ENCODE data around the gene PODXL2. TPM values are rescaled to one million over a fixed set of nuclear protein-coding genes. Genes with fewer than 3 reads are reported as not detected.

PODXL2 gene
- total RNA-seq, 1 donor from 2014 or later: 14.5 TPM

GRCh38 chr3:127613406-127613805, 15.6 kb upstream of the PODXL2 start:
- no peaks in the 10 kb centered on the region for H3K27me3 Mint-ChIP-seq (ENCODE audit: low read depth, unreplicated experiment)
- FAIRE-seq (peak; percentile 17), DNase-seq (ENCODE audit: low read depth) (no peak)
- peaks cover 35% of the 10 kb centered on the region for H3K4me1 Mint-ChIP-seq (ENCODE audit: low read depth, unreplicated experiment)
- Histone ChIP-seq H3K9me3 (ENCODE audit: insufficient read depth, low read depth, low read length) (no peaks in the 10 kb centered on the region), H3K4me1 (ENCODE audit: insufficient read depth, low read length) (peaks cover 29% of the 10 kb centered on the region), H3K9ac (ENCODE audit: low read length) (peak overlapping the region; percentile 15), H3K36me3 (ENCODE audit: insufficient read depth, low read length) (peaks cover 2% of the 10 kb centered on the region), H3K27ac (ENCODE audit: low read depth, low read length) (peak overlapping the region; percentile 3), H2AFZ (ENCODE audit: low read depth, low read length) (no peak overlapping the region), H4K20me1 (ENCODE audit: insufficient read depth, low read length) (no peaks in the 10 kb centered on the region), H3K79me2 (ENCODE audit: insufficient read depth, low read length) (no peaks in the 10 kb centered on the region), H3K27me3 (ENCODE audit: insufficient read depth, low read length) (no peaks in the 10 kb centered on the region), H3K4me3 (ENCODE audit: insufficient read depth, low read depth, low read length) (no peak overlapping the region), H3K4me2 (ENCODE audit: low read length) (peak overlapping the region; percentile 45)
- peak overlapping the region; percentile 84 for H3K27ac Mint-ChIP-seq (ENCODE audit: unreplicated experiment)
- H3K36me3 Mint-ChIP-seq (ENCODE audit: low read depth, unreplicated experiment): peaks cover 11% of the 10 kb centered on the region
- TF ChIP-seq EZH2 (IDR thresholded peaks at IDR 0.05; ENCODE audit: insufficient read depth, low read length): no peak
- no peaks in the 10 kb centered on the region for H3K9me3 Mint-ChIP-seq (ENCODE audit: unreplicated experiment)
- H3K4me3 Mint-ChIP-seq (ENCODE audit: unreplicated experiment): no peak overlapping the region

- peaks cover 8% of the 10 kb centered on the region for H3K36me3 Mint-ChIP-seq (ENCODE audit: low read depth, unreplicated experiment)
- no peaks in the 10 kb centered on the region for H4K20me1 ChIP-seq (ENCODE audit: insufficient read depth, low read length)
- peaks cover 34% of the 10 kb centered on the region for H3K4me1 Mint-ChIP-seq (ENCODE audit: low read depth, unreplicated experiment)
- H3K4me3 Mint-ChIP-seq (ENCODE audit: unreplicated experiment): no peak overlapping the region
- no peak overlapping the region for H2AFZ ChIP-seq (ENCODE audit: low read depth, low read length)
- DNase-seq (ENCODE audit: low read depth) (no peak), FAIRE-seq (no peak)
- H3K36me3 ChIP-seq (ENCODE audit: insufficient read depth, low read length): peaks cover 2% of the 10 kb centered on the region
- TF ChIP-seq EZH2 (IDR thresholded peaks at IDR 0.05; ENCODE audit: insufficient read depth, low read length) (no peak), CTCF (IDR thresholded peaks at IDR 0.05; ENCODE audit: insufficient read depth, low read depth, low read length) (no peak)
- H3K9me3 ChIP-seq (ENCODE audit: insufficient read depth, low read depth, low read length): no peaks in the 10 kb centered on the region
- H3K27me3 ChIP-seq (ENCODE audit: insufficient read depth, low read length): no peaks in the 10 kb centered on the region
- no peak overlapping the region for H3K9ac ChIP-seq (ENCODE audit: low read length)
- no peaks in the 10 kb centered on the region for H3K79me2 ChIP-seq (ENCODE audit: insufficient read depth, low read length)
- H3K27ac Mint-ChIP-seq (ENCODE audit: unreplicated experiment): no peak overlapping the region
- no peaks in the 10 kb centered on the region for H3K9me3 Mint-ChIP-seq (ENCODE audit: unreplicated experiment)
- no peak overlapping the region for H3K27ac ChIP-seq (ENCODE audit: low read depth, low read length)
- peaks cover 28% of the 10 kb centered on the region for H3K4me1 ChIP-seq (ENCODE audit: insufficient read depth, low read length)
- H3K27me3 Mint-ChIP-seq (ENCODE audit: low read depth, unreplicated experiment): no peaks in the 10 kb centered on the region
- peak overlapping the region; percentile 13 for H3K4me2 ChIP-seq (ENCODE audit: low read length)
- no peak overlapping the region for H3K4me3 ChIP-seq (ENCODE audit: insufficient read depth, low read depth, low read length)
Observed at GRCh38 chr3:127614928-127615589, 13.9 kb upstream of the PODXL2 start.

GRCh38 chr3:127615631-127616305, 13.2 kb upstream of the PODXL2 start:
- Mint-ChIP-seq H3K36me3 (ENCODE audit: low read depth, unreplicated experiment) (peaks cover 7% of the 10 kb centered on the region), H3K4me3 (ENCODE audit: unreplicated experiment) (no peak overlapping the region), H3K27me3 (ENCODE audit: low read depth, unreplicated experiment) (no peaks in the 10 kb centered on the region), H3K27ac (ENCODE audit: unreplicated experiment) (no peak overlapping the region), H3K9me3 (ENCODE audit: unreplicated experiment) (no peaks in the 10 kb centered on the region), H3K4me1 (ENCODE audit: low read depth, unreplicated experiment) (peaks cover 29% of the 10 kb centered on the region)
- Histone ChIP-seq H3K27ac (ENCODE audit: low read depth, low read length) (no peak overlapping the region), H3K4me2 (ENCODE audit: low read length) (no peak overlapping the region), H3K79me2 (ENCODE audit: insufficient read depth, low read length) (no peaks in the 10 kb centered on the region), H3K9me3 (ENCODE audit: insufficient read depth, low read depth, low read length) (no peaks in the 10 kb centered on the region), H3K27me3 (ENCODE audit: insufficient read depth, low read length) (no peaks in the 10 kb centered on the region), H4K20me1 (ENCODE audit: insufficient read depth, low read length) (no peaks in the 10 kb centered on the region), H3K4me3 (ENCODE audit: insufficient read depth, low read depth, low read length) (no peak overlapping the region), H3K36me3 (ENCODE audit: insufficient read depth, low read length) (peaks cover 3% of the 10 kb centered on the region), H2AFZ (ENCODE audit: low read depth, low read length) (no peak overlapping the region), H3K9ac (ENCODE audit: low read length) (no peak overlapping the region), H3K4me1 (ENCODE audit: insufficient read depth, low read length) (peaks cover 25% of the 10 kb centered on the region)
- TF ChIP-seq EZH2 (IDR thresholded peaks at IDR 0.05; ENCODE audit: insufficient read depth, low read length) (no peak), CTCF (IDR thresholded peaks at IDR 0.05; ENCODE audit: insufficient read depth, low read depth, low read length) (no peak)
- DNase-seq (ENCODE audit: low read depth) (no peak), FAIRE-seq (no peak)

Measured in astrocyte (in vitro differentiated cells and primary cell).